Measurements from ENCODE around the gene RPL21.

- no peak for TF ChIP-seq EZH2phosphoT487 (conservative IDR thresholded peaks at IDR 0.05; ENCODE audit: low read length)
- TF ChIP-seq CTCF (IDR thresholded peaks at IDR 0.05; ENCODE audit: insufficient read depth, low read length, poor library complexity, severe bottlenecking) = no peak
These were observed 37.8 kb downstream of the RPL21 start for GRCh38 chr13:27289011-27289665.

All from SU-DHL-6 (cell line).